Uterus (tissue), 2 donors: ENCODE results near the gene TMEM53.

Experiments
- CTCF ChIP-seq, 4 experiments: fragments of 200-600 bp in 2 of 4; fragments of 450-650 bp in 2 of 4; sonication (generic) in 2 of 4; IDR thresholded peaks; one replicate each; pipeline ENCODE4 v1.5.1; 2016 to 2019; ENCODE audit warnings: antibody characterized with exemption in 4 of 4, mild to moderate bottlenecking in 2 of 4, moderate library complexity in 1 of 4
- POLR2A ChIP-seq, 2 donors: fragments of 450-650 bp; IDR thresholded peaks; one replicate each; pipeline ENCODE4 v1.6.1; 2016; ENCODE audit warnings: antibody characterized with exemption in 2 of 2, mild to moderate bottlenecking in 1 of 2, moderate library complexity in 1 of 2

DNA sequence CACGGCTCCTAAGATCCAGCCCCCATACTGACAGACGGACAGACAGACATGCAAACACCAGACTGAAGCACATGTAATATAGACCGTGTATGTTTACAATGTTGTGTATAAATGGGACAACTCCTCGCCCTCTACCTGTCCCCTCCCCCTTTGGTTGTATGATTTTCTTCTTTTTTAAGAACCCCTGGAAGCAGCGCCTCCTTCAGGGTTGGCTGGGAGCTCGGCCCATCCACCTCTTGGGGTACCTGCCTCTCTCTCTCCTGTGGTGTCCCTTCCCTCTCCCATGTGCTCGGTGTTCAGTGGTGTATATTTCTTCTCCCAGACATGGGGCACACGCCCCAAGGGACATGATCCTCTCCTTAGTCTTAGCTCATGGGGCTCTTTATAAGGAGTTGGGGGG, 23.2 kb downstream of the TMEM53 start:
- TF ChIP-seq CTCF (IDR thresholded peaks at IDR 0.05) (no peak), POLR2A (IDR thresholded peaks at IDR 0.05) (no peak)
